Liver (tissue), 3 donors: Measurements from ENCODE around the gene RBL2.

Source experiments
- EGR1 ChIP-seq, 2 donors: IDR thresholded peaks; 2 replicates each; pipeline ENCODE4 v1.6.1; 2016 to 2018; ENCODE audit warnings: antibody characterized with exemption in 2 of 2, low read depth in 2 of 2
- FOXA1 ChIP-seq: IDR thresholded peaks from 2 replicates; pipeline ENCODE4 v1.6.1; 2016; ENCODE audit warnings: antibody characterized with exemption
- HNF4A ChIP-seq, 2 donors: conservative IDR thresholded peaks; 2 replicates each; pipeline ENCODE4 v1.6.1; 2016; ENCODE audit warnings: antibody characterized with exemption in 2 of 2, mild to moderate bottlenecking in 2 of 2
- JUND ChIP-seq, 2 donors: IDR thresholded peaks; 2 replicates each; pipeline ENCODE4 v1.6.1; 2016; ENCODE audit warnings: antibody characterized with exemption in 2 of 2
- RXRA ChIP-seq, 2 donors: IDR thresholded peaks; 2 replicates each; pipeline ENCODE4 v1.6.1; 2017 to 2018; ENCODE audit warnings: antibody characterized with exemption in 2 of 2, mild to moderate bottlenecking in 1 of 2
- SP1 ChIP-seq: IDR thresholded peaks from 2 replicates; pipeline ENCODE4 v1.6.1; 2018; ENCODE audit warnings: antibody characterized with exemption, mild to moderate bottlenecking
- TAF1 ChIP-seq: conservative IDR thresholded peaks from 2 replicates; pipeline ENCODE4 v1.6.1; 2016; ENCODE audit warnings: antibody characterized with exemption, mild to moderate bottlenecking
- YY1 ChIP-seq: IDR thresholded peaks from 2 replicates; pipeline ENCODE4 v1.6.1; 2016; ENCODE audit warnings: antibody characterized with exemption, mild to moderate bottlenecking
- ZBTB33 ChIP-seq: IDR thresholded peaks from 2 replicates; pipeline ENCODE4 v1.6.1; 2016; ENCODE audit warnings: antibody characterized with exemption
- TF ChIP-seq, protein P1 (sequence below): fragments of 150-350 bp; IDR thresholded peaks from 2 replicates; pipeline ENCODE4 v1.5.1; 2017; ENCODE audit warnings: improper control_type of control experiment, low read depth, low read length; ENCODE audit not compliant: missing input control
- TF ChIP-seq, protein P2 (sequence below): IDR thresholded peaks from 2 replicates; pipeline ENCODE4 v1.6.1; 2016; ENCODE audit warnings: antibody characterized with exemption
- TF ChIP-seq, protein P3 (sequence below): IDR thresholded peaks from 2 replicates; pipeline ENCODE4 v1.6.1; 2016; ENCODE audit warnings: antibody characterized with exemption, mild to moderate bottlenecking
- donor health status: healthy.
- donor health status: healthy.

DNA sequence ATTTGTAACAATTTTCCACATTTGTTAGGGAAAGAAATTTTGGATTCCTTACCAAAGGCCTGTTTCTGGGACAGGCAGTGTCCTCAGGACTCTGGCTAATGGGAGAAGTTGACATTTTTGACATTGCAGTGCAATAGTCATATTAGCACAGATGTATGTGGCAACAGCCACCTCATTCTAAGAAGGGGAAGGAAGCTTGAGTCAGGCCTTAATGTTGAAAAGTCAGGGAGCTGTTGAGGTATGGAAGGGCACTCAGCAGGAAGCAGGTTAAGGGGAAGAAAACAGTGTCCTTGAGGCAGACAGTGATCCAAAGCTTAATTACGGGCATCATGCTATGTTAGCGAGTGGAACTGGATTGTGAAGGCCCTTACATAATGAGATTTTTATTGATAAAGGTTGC lies 47.9 kb downstream of the RBL2 start:
- TF ChIP-seq, protein P1, sequence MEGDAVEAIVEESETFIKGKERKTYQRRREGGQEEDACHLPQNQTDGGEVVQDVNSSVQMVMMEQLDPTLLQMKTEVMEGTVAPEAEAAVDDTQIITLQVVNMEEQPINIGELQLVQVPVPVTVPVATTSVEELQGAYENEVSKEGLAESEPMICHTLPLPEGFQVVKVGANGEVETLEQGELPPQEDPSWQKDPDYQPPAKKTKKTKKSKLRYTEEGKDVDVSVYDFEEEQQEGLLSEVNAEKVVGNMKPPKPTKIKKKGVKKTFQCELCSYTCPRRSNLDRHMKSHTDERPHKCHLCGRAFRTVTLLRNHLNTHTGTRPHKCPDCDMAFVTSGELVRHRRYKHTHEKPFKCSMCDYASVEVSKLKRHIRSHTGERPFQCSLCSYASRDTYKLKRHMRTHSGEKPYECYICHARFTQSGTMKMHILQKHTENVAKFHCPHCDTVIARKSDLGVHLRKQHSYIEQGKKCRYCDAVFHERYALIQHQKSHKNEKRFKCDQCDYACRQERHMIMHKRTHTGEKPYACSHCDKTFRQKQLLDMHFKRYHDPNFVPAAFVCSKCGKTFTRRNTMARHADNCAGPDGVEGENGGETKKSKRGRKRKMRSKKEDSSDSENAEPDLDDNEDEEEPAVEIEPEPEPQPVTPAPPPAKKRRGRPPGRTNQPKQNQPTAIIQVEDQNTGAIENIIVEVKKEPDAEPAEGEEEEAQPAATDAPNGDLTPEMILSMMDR: no peak
- TF ChIP-seq, protein P2, sequence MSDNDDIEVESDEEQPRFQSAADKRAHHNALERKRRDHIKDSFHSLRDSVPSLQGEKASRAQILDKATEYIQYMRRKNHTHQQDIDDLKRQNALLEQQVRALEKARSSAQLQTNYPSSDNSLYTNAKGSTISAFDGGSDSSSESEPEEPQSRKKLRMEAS: no peak
- TF ChIP-seq SP1 (no peak), HNF4A (conservative IDR thresholded peaks at IDR 0.05) (no peak), ZBTB33 (no peak), EGR1 (IDR thresholded peaks at IDR 0.05; ENCODE audit: low read depth in 2 of 2) (no peak), YY1 (no peak), JUND (IDR thresholded peaks at IDR 0.05) (no peak), RXRA (IDR thresholded peaks at IDR 0.05) (no peak), TAF1 (no peak), FOXA1 (no peak)
- TF ChIP-seq, protein P3, sequence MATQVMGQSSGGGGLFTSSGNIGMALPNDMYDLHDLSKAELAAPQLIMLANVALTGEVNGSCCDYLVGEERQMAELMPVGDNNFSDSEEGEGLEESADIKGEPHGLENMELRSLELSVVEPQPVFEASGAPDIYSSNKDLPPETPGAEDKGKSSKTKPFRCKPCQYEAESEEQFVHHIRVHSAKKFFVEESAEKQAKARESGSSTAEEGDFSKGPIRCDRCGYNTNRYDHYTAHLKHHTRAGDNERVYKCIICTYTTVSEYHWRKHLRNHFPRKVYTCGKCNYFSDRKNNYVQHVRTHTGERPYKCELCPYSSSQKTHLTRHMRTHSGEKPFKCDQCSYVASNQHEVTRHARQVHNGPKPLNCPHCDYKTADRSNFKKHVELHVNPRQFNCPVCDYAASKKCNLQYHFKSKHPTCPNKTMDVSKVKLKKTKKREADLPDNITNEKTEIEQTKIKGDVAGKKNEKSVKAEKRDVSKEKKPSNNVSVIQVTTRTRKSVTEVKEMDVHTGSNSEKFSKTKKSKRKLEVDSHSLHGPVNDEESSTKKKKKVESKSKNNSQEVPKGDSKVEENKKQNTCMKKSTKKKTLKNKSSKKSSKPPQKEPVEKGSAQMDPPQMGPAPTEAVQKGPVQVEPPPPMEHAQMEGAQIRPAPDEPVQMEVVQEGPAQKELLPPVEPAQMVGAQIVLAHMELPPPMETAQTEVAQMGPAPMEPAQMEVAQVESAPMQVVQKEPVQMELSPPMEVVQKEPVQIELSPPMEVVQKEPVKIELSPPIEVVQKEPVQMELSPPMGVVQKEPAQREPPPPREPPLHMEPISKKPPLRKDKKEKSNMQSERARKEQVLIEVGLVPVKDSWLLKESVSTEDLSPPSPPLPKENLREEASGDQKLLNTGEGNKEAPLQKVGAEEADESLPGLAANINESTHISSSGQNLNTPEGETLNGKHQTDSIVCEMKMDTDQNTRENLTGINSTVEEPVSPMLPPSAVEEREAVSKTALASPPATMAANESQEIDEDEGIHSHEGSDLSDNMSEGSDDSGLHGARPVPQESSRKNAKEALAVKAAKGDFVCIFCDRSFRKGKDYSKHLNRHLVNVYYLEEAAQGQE: no peak
